Measurements from ENCODE around the gene GALNS. TPM values are rescaled to one million over a fixed set of nuclear protein-coding genes. Genes with fewer than 3 reads are reported as not detected.
A peak's percentile ranks its signal among the peaks of the same experiment; 100 is the strongest.
"Not testable (repeated sequence)": the region's sequence is repeated elsewhere in the genome, so short reads cannot be mapped to it uniquely, and the experiment has no call there.

The GALNS gene
- total and polyA plus RNA-seq, 7 experiments from 2014 or later = 9.8 to 64.3 (median 49.7) TPM

DNA sequence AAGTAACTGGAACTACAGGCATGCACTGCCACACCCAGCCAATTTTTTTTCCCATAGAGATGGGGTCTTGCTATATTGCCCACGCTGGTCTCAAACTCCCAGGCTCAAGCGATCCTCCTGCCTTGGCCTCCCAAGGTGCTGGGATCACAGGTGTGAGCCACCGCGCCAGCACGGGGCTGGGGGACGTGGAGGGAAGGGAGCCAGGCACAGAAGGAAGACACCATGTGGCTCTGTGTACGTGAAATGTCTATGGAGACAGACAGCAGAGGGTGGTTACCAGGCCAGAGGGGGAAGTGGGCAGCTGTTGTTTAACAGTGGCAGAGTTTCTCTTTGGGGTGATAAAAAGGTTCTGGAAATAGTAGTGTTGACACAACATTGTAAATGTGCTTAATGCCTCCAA is 67.2 kb downstream of the GALNS start:
- Histone ChIP-seq H3K27me3 (ENCODE audit: control insufficient read depth in 2 of 2, insufficient read depth in 2 of 2, low read length in 2 of 2) (no peaks in the 10 kb centered on the region), H3K4me1 (ENCODE audit: control insufficient read depth in 2 of 2, insufficient read depth in 2 of 2, low read length in 2 of 2) (peaks cover 28 to 49% of the 10 kb centered on the region in 2 donors), H3K4me3 (ENCODE audit: low read length) (no peak overlapping the region), H3K36me3 (ENCODE audit: control insufficient read depth in 2 of 3, insufficient read depth in 3 of 3, low read length in 3 of 3) (no peaks in the 10 kb centered on the region), H3K9me3 (ENCODE audit: control insufficient read depth in 2 of 3, low read length in 3 of 3) (no peaks in the 10 kb centered on the region), H3K27ac (ENCODE audit: low read depth, low read length) (peak overlapping the region; percentile 60)
- POLR2A ChIA-PET = interaction anchor here (0.6 kb wide), 1 partner anchor 124 kb away, joined by 3 read pairs; no protein-coding TSS in a partner anchor
- CTCF ChIA-PET = interaction anchor here (1.4 kb wide), 1 partner anchor 45 kb away, joined by 4 read pairs; no protein-coding TSS in a partner anchor
- no peaks in the 10 kb centered on the region for H3K36me3 Mint-ChIP-seq
- H3K4me1 Mint-ChIP-seq = peaks cover 11 to 50% (median 39%) of the 10 kb centered on the region in 7 donors
- no peaks in the 10 kb centered on the region for H3K9me3 Mint-ChIP-seq
- intact Hi-C loops (cut with micrococcal nuclease) = loop anchor here in 1 of 2 donors (10.0 kb wide), 1 partner anchor 335 kb away; the partner anchor contains the start of gene ZFPM1
- H3K27ac Mint-ChIP-seq = peak overlapping the region; percentile 36 to 92 (median 84)
- no peaks in the 10 kb centered on the region for H3K27me3 Mint-ChIP-seq
- DNase-seq = no peak
- peak overlapping the region in 7 of 10 donors; percentile 57 to 78 (median 64) for H3K4me3 Mint-ChIP-seq
- no peak for ATAC-seq

- intact Hi-C loops (cut with micrococcal nuclease) = loop anchor here in 1 of 2 donors (10.0 kb wide), 1 partner anchor 334 kb away; the partner anchor contains the start of gene ZFPM1
- POLR2A ChIA-PET = interaction anchor here (0.6 kb wide), 1 partner anchor 123 kb away, joined by 3 read pairs; no protein-coding TSS in a partner anchor
- H3K27ac ChIP-seq (ENCODE audit: low read depth, low read length); ATAC-seq; H3K27me3 ChIP-seq (ENCODE audit: control insufficient read depth in 2 of 2, insufficient read depth in 2 of 2, low read length in 2 of 2); DNase-seq; H3K36me3 Mint-ChIP-seq; H3K4me3 ChIP-seq (ENCODE audit: low read length); H3K36me3 ChIP-seq (ENCODE audit: control insufficient read depth in 2 of 3, insufficient read depth in 3 of 3, low read length in 3 of 3); H3K27me3 Mint-ChIP-seq; H3K9me3 ChIP-seq (ENCODE audit: control insufficient read depth in 2 of 3, low read length in 3 of 3); H3K9me3 Mint-ChIP-seq; H3K4me3 Mint-ChIP-seq: not testable (repeated sequence)
- Mint-ChIP-seq H3K4me1 (peaks cover 10 to 44% (median 37%) of the 10 kb centered on the region in 7 donors), H3K27ac (peak overlapping the region in 1 of 9 donors; percentile 2)
- CTCF ChIA-PET = interaction anchor here (2.0 kb wide), 1 partner anchor 69 kb away, joined by 10 read pairs; no protein-coding TSS in a partner anchor
- H3K4me1 ChIP-seq (ENCODE audit: control insufficient read depth in 2 of 2, insufficient read depth in 2 of 2, low read length in 2 of 2) = peaks cover 26 to 46% of the 10 kb centered on the region in 2 donors
These were observed 68.0 kb downstream of the GALNS start for GRCh38 chr16:88788749-88789148.

DNA sequence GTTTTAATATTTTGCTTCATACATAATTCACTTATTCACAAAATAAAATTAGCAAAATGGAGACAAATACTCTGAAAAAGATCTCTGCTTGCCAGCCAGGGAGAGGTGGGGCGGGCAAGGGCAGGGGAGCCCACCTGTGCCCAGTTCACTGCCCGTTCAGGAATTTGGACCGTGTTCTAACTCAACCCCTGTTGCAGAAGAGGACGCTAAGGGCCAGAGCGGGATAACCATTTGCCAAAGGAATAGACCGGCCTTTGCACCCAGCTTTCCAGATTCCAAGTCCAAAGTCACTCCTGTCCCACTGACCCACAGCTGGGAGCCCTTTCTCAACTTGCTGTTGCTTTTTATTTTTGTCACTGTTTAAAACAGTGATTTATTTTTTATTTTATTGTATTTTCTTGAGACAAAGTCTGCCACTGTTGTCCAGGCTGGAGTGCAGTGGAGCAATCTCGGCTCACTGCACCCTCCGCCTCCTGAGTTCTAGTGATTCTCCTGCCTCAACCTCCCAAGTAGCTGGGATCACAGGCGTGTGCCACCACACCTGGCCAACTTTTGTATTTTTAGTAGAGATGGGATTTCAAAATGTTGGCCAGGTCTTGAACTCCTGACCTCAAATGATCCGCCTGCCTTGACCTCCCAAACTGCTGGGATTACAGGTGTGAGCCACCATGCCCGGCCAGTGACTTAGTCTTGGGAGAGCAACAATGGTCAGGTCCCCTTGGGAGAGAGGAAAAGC is 69.0 kb downstream of the GALNS start:
- Histone ChIP-seq H3K9me3 (ENCODE audit: control insufficient read depth in 2 of 3, low read length in 3 of 3) (no peaks in the 10 kb centered on the region), H3K4me1 (ENCODE audit: control insufficient read depth in 2 of 2, insufficient read depth in 2 of 2, low read length in 2 of 2) (peaks cover 36 to 46% of the 10 kb centered on the region in 2 donors), H3K27ac (ENCODE audit: low read depth, low read length) (no peak overlapping the region), H3K27me3 (ENCODE audit: control insufficient read depth in 2 of 2, insufficient read depth in 2 of 2, low read length in 2 of 2) (no peaks in the 10 kb centered on the region), H3K4me3 (ENCODE audit: low read length) (no peak overlapping the region), H3K36me3 (ENCODE audit: control insufficient read depth in 2 of 3, insufficient read depth in 3 of 3, low read length in 3 of 3) (no peaks in the 10 kb centered on the region)
- H3K4me3 Mint-ChIP-seq = peak overlapping the region in 1 of 10 donors; percentile 7
- intact Hi-C loops (cut with micrococcal nuclease) = loop anchor here in 1 of 2 donors (10.0 kb wide), 1 partner anchor 333 kb away; the partner anchor contains the start of gene ZFPM1
- ATAC-seq = no peak
- H3K36me3 Mint-ChIP-seq = peaks cover 0 to 3% (median 0%) of the 10 kb centered on the region in 5 donors
- peak overlapping the region in 4 of 9 donors; percentile 15 to 59 (median 43) for H3K27ac Mint-ChIP-seq
- ChIA-PET CTCF (interaction anchor here (0.6 to 2.0 kb wide), 7 partner anchors 23 to 379 kb away, joined by 3 to 10 read pairs (median 3); no protein-coding TSS in a partner anchor), POLR2A (interaction anchor here (1.2 to 1.7 kb wide), 6 partner anchors 12 to 83 kb away, joined by 3 to 7 read pairs (median 3); partner anchors contain the start of genes GALNS and TRAPPC2L)
- peaks cover 20 to 44% (median 38%) of the 10 kb centered on the region in 7 donors for H3K4me1 Mint-ChIP-seq
- DNase-seq = no peak
- H3K27me3 Mint-ChIP-seq = no peaks in the 10 kb centered on the region
- H3K9me3 Mint-ChIP-seq = no peaks in the 10 kb centered on the region

DNA sequence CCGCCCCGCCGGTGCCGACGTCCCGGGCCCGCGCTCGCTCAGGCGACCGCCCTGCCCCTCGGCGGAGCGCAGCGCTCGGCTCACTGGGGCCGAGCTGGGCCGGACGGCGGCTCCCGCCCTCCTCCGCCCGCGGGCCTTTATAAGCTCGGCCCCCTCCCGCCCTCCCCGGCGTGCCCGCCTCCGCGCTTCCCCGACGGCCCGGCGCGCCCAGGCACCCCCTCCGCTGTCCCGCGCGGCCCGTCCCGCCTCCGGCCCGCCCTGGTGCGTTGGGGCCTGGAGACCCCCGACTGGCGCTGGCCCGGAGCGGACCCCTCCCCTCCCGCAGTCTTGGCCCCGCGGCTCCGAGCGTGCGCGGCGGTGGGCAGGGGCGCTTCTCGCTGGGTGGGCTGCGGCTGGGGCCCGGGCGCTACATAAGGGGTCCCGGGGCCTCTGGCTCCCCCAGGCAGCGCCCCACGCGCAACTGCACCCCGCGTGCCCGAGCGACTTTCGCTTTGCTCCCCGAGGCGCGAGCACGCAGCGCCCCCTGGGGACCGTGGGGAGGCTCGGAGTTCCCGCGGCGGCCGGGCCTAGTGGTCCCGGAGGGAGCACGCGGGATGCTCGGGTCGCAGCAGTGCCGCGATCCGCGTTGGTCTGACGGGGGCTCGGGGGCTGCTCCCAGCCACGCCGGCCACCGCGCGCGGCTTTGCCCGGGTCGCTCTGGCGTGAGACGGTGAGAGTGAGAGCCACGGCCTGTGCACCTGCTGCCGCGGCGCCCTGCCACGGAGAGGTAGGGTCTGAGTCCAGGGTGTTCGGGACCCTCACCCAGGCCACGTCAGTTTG is 71.4 kb downstream of the GALNS start, which contains the start of gene PIEZO1:
Gene PIEZO1 (minus strand): TSS at position 115 of the 819 bp plus-strand sequence. CDS start 256 bp downstream, outside the sequence.
- POLR2A ChIA-PET = interaction anchor here (0.8 to 7.5 kb wide), 5 partner anchors 9 to 73 kb away, joined by 3 to 71 read pairs (median 5); partner anchors contain the start of gene APRT

DNA sequence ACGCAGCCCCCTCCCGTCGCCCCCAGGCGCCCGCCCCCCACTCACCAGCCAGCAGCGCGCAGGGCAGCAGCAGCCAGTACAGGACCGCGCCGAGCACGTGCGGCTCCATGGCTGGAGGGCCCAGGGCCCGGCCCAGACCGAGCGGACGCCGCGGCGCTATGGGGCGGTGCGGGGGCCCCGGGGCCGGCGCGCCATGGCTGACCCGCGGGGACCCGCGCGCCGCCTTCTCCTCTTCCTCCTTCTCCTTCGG is 72.0 kb downstream of the GALNS start:
- Histone ChIP-seq H3K36me3 (ENCODE audit: control insufficient read depth in 2 of 3, insufficient read depth in 3 of 3, low read length in 3 of 3) (no peaks in the 10 kb centered on the region), H3K4me3 (ENCODE audit: low read length) (peak overlapping the region; percentile 54), H3K4me1 (ENCODE audit: control insufficient read depth in 2 of 2, insufficient read depth in 2 of 2, low read length in 2 of 2) (peaks cover 48 to 49% of the 10 kb centered on the region in 2 donors), H3K9me3 (ENCODE audit: control insufficient read depth in 2 of 3, low read length in 3 of 3) (no peaks in the 10 kb centered on the region), H3K27me3 (ENCODE audit: control insufficient read depth in 2 of 2, insufficient read depth in 2 of 2, low read length in 2 of 2) (no peaks in the 10 kb centered on the region), H3K27ac (ENCODE audit: low read depth, low read length) (peak overlapping the region; percentile 72)
- DNase-seq = no peak
- intact Hi-C loops (cut with micrococcal nuclease) = loop anchor here (1.0 to 10.0 kb wide), 14 partner anchors 9 to 432 kb away; partner anchors contain the start of genes TRAPPC2L (in 2 of the 2), APRT (in 1 of the 2), CDT1 (in 1 of the 2) and GALNS (in 1 of the 2)
- peak; percentile 7 for ATAC-seq
- ChIA-PET POLR2A (interaction anchor here (0.6 to 7.5 kb wide), 5 partner anchors 10 to 81 kb away, joined by 3 to 71 read pairs (median 5); partner anchors contain the start of gene APRT), CTCF (interaction anchor here (1.1 to 1.8 kb wide), 3 partner anchors 39 to 47 kb away, joined by 4 to 12 read pairs (median 5); no protein-coding TSS in a partner anchor)
- H3K9me3 Mint-ChIP-seq = no peaks in the 10 kb centered on the region
- H3K4me3 Mint-ChIP-seq = peak overlapping the region in 2 of 10 donors; percentile 76 to 77
- no peaks in the 10 kb centered on the region for H3K27me3 Mint-ChIP-seq
- peaks cover 0 to 3% (median 0%) of the 10 kb centered on the region in 5 donors for H3K36me3 Mint-ChIP-seq
- peaks cover 32 to 45% (median 44%) of the 10 kb centered on the region in 7 donors for H3K4me1 Mint-ChIP-seq
- no peak overlapping the region for H3K27ac Mint-ChIP-seq

More for the DNA sequence above, 71.4 kb downstream of the GALNS start, which contains the start of gene PIEZO1:
- intact Hi-C loops (cut with micrococcal nuclease) = loop anchor here (1.0 to 10.0 kb wide), 14 partner anchors 8 to 431 kb away; partner anchors contain the start of genes TRAPPC2L (in 2 of the 2), APRT (in 1 of the 2), CDT1 (in 1 of the 2) and GALNS (in 1 of the 2)
- Mint-ChIP-seq H3K27me3 (no peaks in the 10 kb centered on the region), H3K36me3 (peaks cover 0 to 3% (median 0%) of the 10 kb centered on the region in 5 donors), H3K4me3 (peak within 1 kb of the TSS; percentile 66 to 87 (median 76)), H3K4me1 (peaks cover 35 to 45% (median 45%) of the 10 kb centered on the region in 7 donors), H3K9me3 (no peaks in the 10 kb centered on the region), H3K27ac (peak within 1 kb of the TSS in 6 of 9 donors; percentile 45 to 92 (median 61))
- H3K27me3 ChIP-seq (ENCODE audit: control insufficient read depth in 2 of 2, insufficient read depth in 2 of 2, low read length in 2 of 2) = no peaks in the 10 kb centered on the region
- CTCF ChIA-PET = interaction anchor here (0.6 to 1.8 kb wide), 4 partner anchors 42 to 48 kb away, joined by 3 to 5 read pairs (median 4); no protein-coding TSS in a partner anchor
- ATAC-seq (peak; percentile 77), DNase-seq (peak; percentile 76 to 93 (median 85))
- H3K9me3 ChIP-seq (ENCODE audit: control insufficient read depth in 2 of 3, low read length in 3 of 3) = no peaks in the 10 kb centered on the region
- H3K4me3 ChIP-seq (ENCODE audit: low read length) = peak within 1 kb of the TSS; percentile 54
- H3K36me3 ChIP-seq (ENCODE audit: control insufficient read depth in 2 of 3, insufficient read depth in 3 of 3, low read length in 3 of 3) = no peaks in the 10 kb centered on the region
- H3K27ac ChIP-seq (ENCODE audit: low read depth, low read length) = peak within 1 kb of the TSS; percentile 72
- peaks cover 48 to 49% of the 10 kb centered on the region in 2 donors for H3K4me1 ChIP-seq (ENCODE audit: control insufficient read depth in 2 of 2, insufficient read depth in 2 of 2, low read length in 2 of 2)

Measured in naive thymus-derived CD4-positive, alpha-beta T cell (primary cell).